Measurements from ENCODE around the gene DEFB127.
"Not testable (repeated sequence)": the region's sequence is repeated elsewhere in the genome, so short reads cannot be mapped to it uniquely, and the experiment has no call there.

DEFB127 gene

DNA sequence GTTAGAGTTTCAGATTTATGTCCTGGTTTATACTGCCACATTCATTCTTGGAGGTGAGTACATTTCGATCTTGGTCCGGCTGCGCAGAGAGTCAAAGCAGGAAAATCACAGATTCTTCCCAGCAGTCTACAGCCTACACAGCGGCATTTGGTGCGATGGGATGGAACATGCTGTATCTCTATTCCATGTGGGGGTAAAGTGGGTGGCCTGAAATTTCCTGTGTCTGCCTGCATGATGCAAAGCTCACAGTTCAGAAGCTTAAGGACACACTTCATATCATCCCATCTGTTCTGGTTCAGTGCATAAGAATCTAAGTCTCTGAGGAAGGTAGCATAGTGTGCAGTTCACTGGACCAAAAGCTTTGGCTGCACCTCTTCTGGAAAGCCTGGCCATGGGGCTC is at the start of gene DEFB127:
Gene DEFB127, plus strand, starts transcription at position 301 of the 400 bp plus-strand sequence. Its CDS starts 91 bp downstream, at position 392.
- no peak for DNase-seq

DNA sequence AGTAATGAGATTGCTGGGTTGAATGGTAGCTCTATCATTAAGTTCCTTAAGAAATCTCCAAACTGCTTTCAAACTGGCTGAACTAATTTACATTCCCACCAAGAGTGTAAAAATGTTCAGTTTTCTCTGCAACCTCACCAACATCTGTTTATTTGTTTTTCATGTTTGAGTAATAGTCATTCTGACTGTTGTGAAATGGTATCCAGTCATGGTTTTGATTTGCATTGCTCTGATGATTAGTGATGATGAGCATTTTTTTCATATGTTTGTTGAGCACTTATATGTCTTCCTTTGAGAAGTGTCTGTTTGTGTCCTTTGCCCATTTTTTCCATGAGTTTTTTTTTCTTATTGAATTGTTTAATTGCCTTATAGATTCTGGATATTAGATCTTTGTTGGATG is 44.9 kb upstream of the DEFB127 start:
- DNase-seq = no peak

DNA sequence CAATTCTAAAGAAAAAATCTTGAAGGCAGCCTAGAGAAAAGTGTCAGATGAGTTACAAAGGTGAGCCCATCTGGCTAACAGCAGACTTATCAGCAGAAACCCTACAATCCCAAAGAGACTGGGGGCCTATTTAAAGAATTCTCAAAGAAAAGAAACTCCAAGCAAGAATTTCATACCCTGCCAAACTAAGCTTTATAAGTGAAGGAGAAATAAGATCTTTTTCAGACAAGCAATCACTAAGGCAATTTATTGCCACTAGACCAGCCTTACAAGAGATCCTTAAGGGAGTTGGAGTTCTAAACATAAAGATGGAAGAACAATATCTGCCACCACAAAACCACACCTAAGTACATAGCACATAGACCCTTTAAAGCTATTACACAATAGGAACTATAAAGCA is 39.7 kb upstream of the DEFB127 start:
- no peak for DNase-seq

- not testable (repeated sequence) for DNase-seq
Observed at GRCh38 chr20:129786-130323, 27.4 kb upstream of the DEFB127 start.

- no peak for DNase-seq
Observed at GRCh38 chr20:137668-138490, 19.4 kb upstream of the DEFB127 start.

DNA sequence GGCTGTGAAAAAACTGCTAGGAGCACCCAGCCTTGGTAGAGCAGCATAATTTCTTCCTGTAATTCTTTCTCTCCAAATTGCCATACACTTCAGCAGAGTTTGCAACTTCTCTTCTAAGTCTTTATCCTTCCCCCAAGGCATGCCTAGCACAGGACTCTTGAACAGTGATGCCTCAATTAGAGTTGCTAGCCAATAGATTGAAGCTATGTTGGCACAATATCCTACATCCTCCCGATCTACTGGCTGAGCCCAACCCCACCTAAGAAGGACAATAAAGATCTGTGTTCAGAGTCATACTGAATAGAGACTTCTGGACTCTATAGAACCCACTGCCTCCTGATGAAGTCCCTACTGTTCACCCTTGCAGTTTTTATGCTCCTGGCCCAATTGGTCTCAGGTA is 15.0 kb upstream of the DEFB127 start, which contains the start of gene DEFB126:
Gene DEFB126, plus strand, starts transcription at position 301 of the 400 bp plus-strand sequence. Its CDS starts 39 bp downstream, at position 340.
- no peak for DNase-seq

- DNase-seq = no peak
Observed at GRCh38 chr20:145877-146276, 11.4 kb upstream of the DEFB127 start.

- no peak for DNase-seq
Observed at GRCh38 chr20:152131-152530, 5.1 kb upstream of the DEFB127 start.

DNA sequence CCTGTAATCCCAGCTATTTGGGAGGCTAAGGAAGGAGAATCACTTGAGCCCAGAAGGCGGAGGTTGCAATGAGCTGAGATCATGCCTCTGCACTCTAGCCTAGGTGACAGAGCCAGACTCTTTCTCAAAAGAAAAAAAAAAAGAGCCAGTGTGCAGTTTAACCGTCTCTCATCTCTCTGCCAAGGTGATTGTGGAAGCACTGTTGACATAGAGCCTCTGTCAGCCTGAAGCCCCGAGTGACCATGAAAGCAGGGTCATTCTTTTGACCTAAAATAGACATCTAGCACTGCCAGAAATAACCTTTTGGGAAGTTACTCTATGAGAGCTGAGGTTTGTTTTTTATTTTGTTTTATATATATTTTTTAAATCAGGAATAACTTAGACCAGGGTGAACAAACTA is 7.4 kb downstream of the DEFB127 start:
- DNase-seq = no peak

GRCh38 chr20:168876-169275 is 11.6 kb downstream of the DEFB127 start:
- no peak for DNase-seq

GRCh38 chr20:184288-184687 is 27.0 kb downstream of the DEFB127 start:
- DNase-seq = no peak

GRCh38 chr20:187733-188132 is 30.5 kb downstream of the DEFB127 start:
- DNase-seq = no peak

GRCh38 chr20:189611-190010 is 32.4 kb downstream of the DEFB127 start, which contains the start of gene DEFB128:
Gene DEFB128, minus strand, starts transcription at chr20:189711. Its CDS starts 88 bp downstream, at chr20:189623.
- DNase-seq = no peak

DNA sequence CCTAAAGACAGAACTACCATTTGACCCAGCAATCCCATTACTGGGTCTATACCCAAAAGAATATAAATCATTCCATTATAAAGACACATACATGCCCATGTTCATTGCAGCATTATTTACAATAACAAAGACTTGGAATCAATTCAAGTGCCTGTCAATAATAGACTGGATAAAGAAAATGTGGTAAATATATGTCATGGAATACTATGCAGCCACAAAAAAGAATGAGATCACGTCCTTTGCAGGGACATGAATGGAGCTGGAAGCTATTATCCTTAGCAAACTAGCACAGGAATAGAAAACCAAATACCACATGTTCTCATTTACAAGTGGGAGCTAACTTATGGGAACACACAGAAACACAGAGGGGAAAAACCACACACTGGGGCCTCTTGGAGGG is 41.0 kb downstream of the DEFB127 start:
- no peak for DNase-seq

DNA sequence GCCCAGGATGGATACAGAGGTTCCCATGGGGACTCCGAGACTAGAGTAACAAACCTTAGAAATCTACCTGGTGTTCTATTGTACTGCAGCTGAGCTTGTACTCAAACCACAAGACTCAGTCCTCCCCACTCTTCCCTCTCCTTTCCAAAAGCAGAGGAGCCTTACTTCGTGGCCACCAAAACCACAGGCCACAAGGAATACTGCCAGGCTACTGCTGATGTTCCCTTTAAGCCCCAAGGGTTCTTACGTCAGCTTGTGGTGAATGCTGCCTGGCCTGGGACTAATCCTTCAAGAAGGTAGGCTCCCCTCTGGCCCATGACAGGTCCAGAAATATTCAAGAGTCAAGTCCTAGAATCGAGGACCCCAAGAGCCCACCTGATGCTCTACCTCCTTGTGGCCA is 42.7 kb downstream of the DEFB127 start:
- DNase-seq = no peak

DNA sequence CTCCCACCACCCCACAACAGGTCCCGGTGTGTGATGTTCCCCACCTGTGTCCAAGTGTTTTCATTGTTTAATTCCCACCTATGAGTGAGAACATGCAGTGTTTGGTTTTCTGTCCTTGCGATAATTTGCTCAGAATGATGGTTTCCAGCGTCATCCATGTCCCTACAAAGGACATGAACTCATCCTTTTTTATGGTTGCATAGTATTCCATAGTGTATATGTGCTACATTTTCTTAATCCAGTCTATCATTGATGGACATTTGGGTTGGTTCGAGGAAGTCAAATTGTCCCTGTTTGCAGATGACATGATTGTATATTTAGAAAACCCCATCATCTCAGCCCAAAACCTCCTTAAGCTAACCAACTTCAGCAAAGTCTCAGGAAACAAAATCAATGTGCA is 46.4 kb downstream of the DEFB127 start:
- not testable (repeated sequence) for DNase-seq
